GM18498 (cell line): ENCODE results near the gene PRSS22.

Experiments used
- ATAC-seq: cut with Tn5 transposase; IDR thresholded peaks from one replicate; pipeline ENCODE4 v1.9.1; 2021; ENCODE audit warnings: mild to moderate bottlenecking, moderate library complexity; ENCODE audit not compliant: unreplicated experiment

PRSS22 gene

DNA sequence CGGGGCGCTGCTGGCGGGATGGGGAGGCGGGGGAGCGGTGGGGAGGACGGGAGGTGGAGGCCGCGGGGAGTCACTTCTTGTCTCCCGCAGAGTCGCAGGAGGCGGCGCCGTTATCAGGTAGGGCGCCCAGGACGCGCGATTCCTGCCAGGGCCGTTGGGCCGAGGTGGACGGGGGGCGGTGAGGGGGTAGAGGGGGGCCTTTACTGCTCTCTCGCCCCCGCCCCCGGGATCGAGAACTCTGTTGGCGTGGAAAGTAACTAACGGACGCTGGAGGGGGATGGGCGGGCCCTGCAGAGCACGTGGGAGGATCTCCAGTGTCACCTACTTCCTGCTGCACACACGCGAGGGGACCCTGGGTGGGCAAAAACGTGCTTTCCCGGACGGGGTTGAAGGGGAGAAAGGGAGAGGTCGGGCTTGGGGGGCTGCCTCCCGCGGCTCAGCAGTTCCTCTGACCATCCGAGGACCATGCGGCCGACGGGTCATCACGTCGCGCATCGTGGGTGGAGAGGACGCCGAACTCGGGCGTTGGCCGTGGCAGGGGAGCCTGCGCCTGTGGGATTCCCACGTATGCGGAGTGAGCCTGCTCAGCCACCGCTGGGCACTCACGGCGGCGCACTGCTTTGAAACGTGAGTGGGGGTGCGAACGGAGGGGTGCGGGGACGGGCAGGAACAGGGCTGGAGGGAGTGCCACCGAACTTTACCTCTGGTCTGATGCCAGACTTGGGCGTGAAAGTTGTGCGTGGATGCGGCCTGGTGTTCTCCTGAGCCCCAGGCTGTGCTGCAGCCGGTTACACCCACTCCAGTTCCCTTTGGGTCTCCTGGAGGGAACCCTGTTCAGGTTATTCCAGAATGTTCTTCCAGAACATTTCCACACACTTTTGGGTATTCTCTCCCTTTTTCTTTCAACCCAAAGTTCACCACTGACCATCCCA lies 40.4 kb downstream of the PRSS22 start:
- no peak for ATAC-seq

DNA sequence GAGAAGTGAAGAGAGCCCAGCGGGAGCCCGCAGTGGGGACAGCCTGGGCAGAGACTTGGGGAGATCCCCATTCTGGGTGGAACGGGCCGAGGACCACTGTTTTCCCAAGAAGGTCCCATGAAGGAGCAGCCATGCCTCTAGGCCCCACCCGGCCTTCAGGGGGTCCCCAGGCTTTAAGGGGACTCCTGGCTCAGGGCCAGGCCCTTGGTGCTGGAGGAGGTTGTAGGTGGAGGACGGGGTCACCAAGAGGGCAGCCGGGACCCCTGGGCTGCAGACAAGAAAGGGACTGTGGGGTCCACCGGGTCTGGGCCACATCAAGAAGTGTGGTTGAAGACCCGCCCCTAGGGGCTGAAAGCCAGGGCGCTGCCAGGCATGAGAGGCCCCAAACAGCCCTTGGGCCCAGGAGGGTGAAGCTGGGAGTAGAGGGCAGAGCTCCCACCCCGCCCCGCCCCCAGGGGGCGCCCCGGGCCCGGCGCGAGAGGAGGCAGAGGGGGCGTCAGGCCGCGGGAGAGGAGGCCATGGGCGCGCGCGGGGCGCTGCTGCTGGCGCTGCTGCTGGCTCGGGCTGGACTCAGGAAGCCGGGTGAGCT lies 41.1 kb downstream of the PRSS22 start, which contains the start of gene PRSS21:
PRSS21 (plus strand) TSS at position 487 of the 589 bp plus-strand sequence; CDS start at position 519, 32 bp downstream.
- ATAC-seq = no peak

DNA sequence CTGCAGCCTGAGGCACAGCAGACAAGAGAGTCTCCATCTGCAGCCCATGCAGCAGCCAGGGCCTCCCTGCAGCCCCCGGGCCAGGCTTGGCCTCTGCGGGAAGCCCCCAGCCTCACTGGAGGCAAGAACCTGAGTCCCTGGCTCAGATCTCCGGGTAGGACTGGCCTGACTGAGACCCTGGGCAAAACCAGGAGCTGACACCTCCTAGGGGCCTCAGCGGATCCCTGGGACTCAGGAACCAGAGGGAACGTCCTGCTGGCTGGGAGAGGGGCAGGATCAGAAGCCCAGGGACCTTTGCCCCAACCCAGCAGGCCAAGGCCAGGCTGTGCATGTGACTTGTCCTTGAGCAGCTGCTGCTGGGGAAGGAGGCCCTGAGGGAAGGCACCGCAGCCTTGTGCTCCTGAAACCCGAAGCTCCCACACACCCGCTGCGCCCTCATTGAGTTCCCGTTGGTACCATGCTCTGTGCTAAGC lies 42.6 kb downstream of the PRSS22 start:
- no peak for ATAC-seq

- no peak for ATAC-seq
Observed at GRCh38 chr16:2814551-2815298, 43.2 kb downstream of the PRSS22 start.

GRCh38 chr16:2813771-2814221 lies 44.2 kb downstream of the PRSS22 start:
- ATAC-seq = no peak

DNA sequence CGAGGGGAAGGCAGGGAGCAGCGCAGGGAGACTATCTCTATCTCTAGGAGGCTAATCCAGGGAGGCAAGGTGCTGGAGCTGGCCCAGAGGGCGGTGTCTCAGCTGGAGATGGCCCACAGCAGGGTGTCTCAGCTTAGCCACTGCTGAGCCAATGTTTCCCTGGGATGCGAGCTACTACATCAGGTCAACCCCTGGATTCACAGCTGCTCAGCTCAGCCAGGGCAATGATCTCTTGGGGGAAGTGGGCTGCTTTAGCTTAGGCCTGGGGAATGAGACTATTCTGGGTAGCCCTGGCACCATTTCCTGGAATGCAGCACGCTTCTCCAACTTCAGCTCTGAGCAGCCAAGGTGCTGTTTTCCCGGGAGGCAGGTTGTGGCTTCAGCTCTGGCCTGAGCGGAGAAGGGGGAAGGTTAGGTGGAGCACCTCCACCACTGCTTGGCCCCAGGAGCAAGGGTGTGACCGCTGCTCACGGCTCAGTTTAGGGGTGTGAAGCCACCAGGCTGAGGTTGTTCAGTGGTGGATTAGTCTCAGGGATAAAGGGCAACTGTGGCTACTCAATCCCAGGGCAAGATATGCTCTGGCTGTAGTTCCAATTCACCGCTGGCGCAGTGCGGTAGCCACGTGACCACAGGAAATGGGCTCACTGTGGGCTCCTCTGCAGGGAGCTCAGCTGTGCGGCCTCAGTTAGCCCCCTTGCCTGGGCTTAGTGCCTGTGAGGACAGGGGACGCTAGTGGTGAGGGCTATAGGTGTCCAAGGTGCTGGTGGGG lies 46.1 kb downstream of the PRSS22 start:
- no peak for ATAC-seq

DNA sequence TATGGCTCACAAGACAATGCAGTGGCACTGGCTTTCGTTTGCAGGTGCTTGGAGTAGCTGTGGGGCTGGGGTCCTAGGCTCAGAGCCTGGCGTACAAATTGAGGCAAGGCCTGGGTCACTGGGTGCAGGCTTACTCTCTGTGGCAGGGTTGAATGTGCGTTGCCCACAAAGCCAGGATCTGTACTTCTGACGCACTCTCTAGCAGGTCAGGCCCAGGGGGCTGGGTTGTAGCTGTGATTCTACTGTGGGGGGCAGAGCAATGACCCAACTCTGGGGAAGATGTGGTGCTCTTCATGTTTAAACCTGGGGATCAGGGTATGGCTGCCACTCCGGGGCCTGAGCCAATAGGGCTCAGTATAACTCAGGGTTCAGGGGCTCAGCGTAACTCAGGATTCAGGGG lies 47.3 kb downstream of the PRSS22 start:
- no peak for ATAC-seq

DNA sequence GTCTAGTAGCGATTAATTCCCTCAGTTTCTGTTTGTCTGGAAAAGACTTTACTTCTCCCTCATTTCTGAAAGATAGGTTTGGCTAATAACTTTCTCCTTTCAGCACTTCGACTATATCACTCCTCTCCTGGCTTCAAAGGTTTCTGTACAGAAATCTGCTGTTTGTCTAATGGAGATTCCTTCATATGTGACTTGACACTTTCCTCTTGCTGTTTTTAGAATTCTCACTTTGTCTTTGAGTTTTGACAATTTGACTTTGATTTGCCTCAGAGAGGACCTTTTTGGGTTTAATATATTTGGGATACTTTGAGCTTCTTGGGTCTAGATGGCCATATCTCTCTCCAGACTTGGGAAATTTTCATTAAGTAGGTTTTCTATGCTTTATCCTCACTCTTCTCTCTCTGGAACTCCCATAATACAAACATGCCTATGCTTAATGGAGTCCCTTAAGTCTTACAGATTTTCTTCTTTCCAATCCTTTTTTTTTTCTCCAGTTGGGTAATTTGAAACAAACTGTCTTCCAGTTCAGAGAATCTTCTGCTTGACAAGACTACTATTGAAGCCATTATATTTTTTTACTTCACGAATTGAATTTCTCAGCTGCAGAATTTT lies 48.7 kb downstream of the PRSS22 start:
- ATAC-seq = no peak

DNA sequence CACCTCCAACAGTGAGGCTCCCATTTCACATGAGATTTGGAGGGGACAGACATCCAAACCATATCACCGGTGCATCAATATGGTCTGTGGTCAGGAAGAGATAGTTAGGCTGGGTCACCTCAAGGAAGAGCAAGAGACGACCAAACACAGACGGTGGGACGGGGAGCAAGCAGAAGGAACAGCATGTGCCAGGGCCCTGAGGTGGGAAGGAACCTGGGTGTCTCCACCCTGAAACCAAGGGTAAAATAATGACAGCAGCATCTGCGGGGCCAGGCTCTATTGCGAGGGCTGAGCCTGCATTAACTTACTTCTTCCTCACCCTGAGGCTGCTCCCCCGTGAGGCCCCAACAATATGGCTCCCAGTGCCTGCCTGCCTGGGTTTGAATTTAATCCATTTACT lies 49.8 kb downstream of the PRSS22 start:
- ATAC-seq = no peak

GRCh38 chr16:2806286-2806685 lies 51.7 kb downstream of the PRSS22 start:
- no peak for ATAC-seq

- no peak for ATAC-seq
Observed at GRCh38 chr16:2804728-2805127, 53.2 kb downstream of the PRSS22 start.

DNA sequence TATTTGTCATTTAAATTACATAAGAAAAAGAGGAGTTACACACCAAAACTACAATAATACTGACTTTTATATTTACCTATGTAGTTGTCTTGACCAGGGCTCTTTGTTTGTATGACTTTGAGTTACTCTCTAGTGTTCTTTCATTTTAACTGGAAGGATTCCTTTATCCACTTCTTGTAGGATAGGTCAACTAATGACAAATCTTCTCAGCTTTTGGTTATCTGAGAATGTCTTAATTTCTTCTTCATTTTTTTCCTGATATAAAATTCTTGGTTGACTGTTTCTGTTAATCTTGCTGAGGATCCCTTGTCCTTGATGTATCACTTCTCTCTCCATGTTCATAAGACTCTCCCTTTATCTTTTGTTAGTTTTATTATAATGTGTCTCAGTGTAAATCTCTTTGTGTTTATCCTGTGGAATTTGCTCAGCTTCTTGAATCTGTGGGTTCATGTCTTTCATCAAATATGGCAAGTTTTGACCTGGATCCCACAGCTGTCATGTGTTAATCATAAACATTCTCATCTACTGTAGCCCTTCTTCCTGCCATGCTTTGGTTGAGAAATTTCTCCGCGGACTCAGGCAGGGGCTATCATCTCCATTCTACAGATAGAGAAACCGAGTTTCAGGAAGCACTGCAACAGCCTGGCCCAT lies 54.3 kb downstream of the PRSS22 start:
- ATAC-seq = no peak
